ENCODE measurements around the gene NR2F1-AS1. TPM values are rescaled to one million over a fixed set of nuclear protein-coding genes. Genes with fewer than 3 reads are reported as not detected.

The NR2F1-AS1 gene
- total RNA-seq, 1 experiment from 2014 or later: 27.0 TPM

GRCh38 chr5:93411716-93412115 is 169.3 kb downstream of the NR2F1-AS1 start:
- Histone ChIP-seq H3K9me3 (ENCODE audit: control insufficient read depth, insufficient read depth, low read depth, low read length) (no peaks in the 10 kb centered on the region), H3K4me1 (ENCODE audit: control insufficient read depth, insufficient read depth, low read length) (no peaks in the 10 kb centered on the region; the same call in 1 of the 2 replicates), H3K27me3 (ENCODE audit: control insufficient read depth, insufficient read depth, low read length) (no peaks in the 10 kb centered on the region), H3K36me3 (ENCODE audit: control insufficient read depth, insufficient read depth, low read length) (no peaks in the 10 kb centered on the region; the same call in 1 of the 2 replicates), H3K27ac (ENCODE audit: low read length) (no peak overlapping the region), H3K4me3 (ENCODE audit: low read depth in 2 of 2, low read length in 2 of 2) (no peak overlapping the region)
- DNase-seq (ENCODE audit: low read depth, low spot score): no peak
- TF ChIP-seq REST (IDR thresholded peaks at IDR 0.05; ENCODE audit: insufficient read depth in 1 of 2, low read depth in 2 of 2, low read length in 1 of 2) (no peak), POLR2AphosphoS5 (IDR thresholded peaks at IDR 0.05; ENCODE audit: low read depth, low read length) (no peak), CTCF (IDR thresholded peaks at IDR 0.05) (no peak), TCF7L2 (IDR thresholded peaks at IDR 0.05; ENCODE audit: low read depth, low read length) (no peak), SIN3A (IDR thresholded peaks at IDR 0.05; ENCODE audit: borderline replicate concordance, insufficient read depth, low read depth, low read length) (no peak)
- BruUV-seq (replicated peaks): no TSS peak
- no peak for ATAC-seq
- intact Hi-C loops (cut with micrococcal nuclease; ENCODE audit: unreplicated experiment): no loop called here
- CTCF ChIA-PET: no interaction called here
- POLR2A ChIA-PET: no interaction called here
- in situ Hi-C loops (cut with HindIII; ENCODE audit: low pct_unique_long_range_greater_than_20kb, low sequenced_read_pairs): no loop called here

- ChIA-PET CTCF (no interaction called here), POLR2A (no interaction called here)
- H3K27ac ChIP-seq (ENCODE audit: low read length): no peak overlapping the region
- H3K27me3 ChIP-seq (ENCODE audit: control insufficient read depth, insufficient read depth, low read length): no peaks in the 10 kb centered on the region
- DNase-seq (ENCODE audit: low read depth, low spot score) (no peak), ATAC-seq (no peak)
- BruUV-seq (replicated peaks): no TSS peak
- no peaks in the 10 kb centered on the region; the same call in 1 of the 2 replicates for H3K36me3 ChIP-seq (ENCODE audit: control insufficient read depth, insufficient read depth, low read length)
- in situ Hi-C loops (cut with HindIII; ENCODE audit: low pct_unique_long_range_greater_than_20kb, low sequenced_read_pairs): no loop called here
- no peak overlapping the region for H3K4me3 ChIP-seq (ENCODE audit: low read depth in 2 of 2, low read length in 2 of 2)
- intact Hi-C loops (cut with micrococcal nuclease; ENCODE audit: unreplicated experiment): no loop called here
- TF ChIP-seq POLR2AphosphoS5 (IDR thresholded peaks at IDR 0.05; ENCODE audit: low read depth, low read length) (no peak), TCF7L2 (IDR thresholded peaks at IDR 0.05; ENCODE audit: low read depth, low read length) (no peak), REST (IDR thresholded peaks at IDR 0.05; ENCODE audit: insufficient read depth in 1 of 2, low read depth in 2 of 2, low read length in 1 of 2) (no peak), SIN3A (IDR thresholded peaks at IDR 0.05; ENCODE audit: borderline replicate concordance, insufficient read depth, low read depth, low read length) (no peak), CTCF (IDR thresholded peaks at IDR 0.05) (no peak)
- H3K9me3 ChIP-seq (ENCODE audit: control insufficient read depth, insufficient read depth, low read depth, low read length): no peaks in the 10 kb centered on the region
- no peaks in the 10 kb centered on the region for H3K4me1 ChIP-seq (ENCODE audit: control insufficient read depth, insufficient read depth, low read length)
Observed at GRCh38 chr5:93409691-93410090, 171.3 kb downstream of the NR2F1-AS1 start.

All from Panc1 (cell line).